Endothelial cell (in vitro differentiated cells): Measurements from ENCODE around the gene FZD10. TPM values are rescaled to one million over a fixed set of nuclear protein-coding genes. Genes with fewer than 3 reads are reported as not detected.

Experiments used
- DNase-seq: peaks from one replicate; pipeline ENCODE4 v3.0.0; 2021; ENCODE audit warnings: low spot score
- H3K27ac Mint-ChIP-seq: one replicate; pipeline ENCODE4 v1.8.0; 2021; ENCODE audit warnings: mixed read lengths, inconsistent platforms; ENCODE audit not compliant: unreplicated experiment
- H3K27me3 Mint-ChIP-seq: one replicate; pipeline ENCODE4 v1.8.0; 2021; ENCODE audit warnings: mild to moderate bottlenecking, moderate library complexity, mixed read lengths, inconsistent platforms; ENCODE audit not compliant: unreplicated experiment
- H3K36me3 Mint-ChIP-seq: one replicate; pipeline ENCODE4 v1.8.0; 2021; ENCODE audit warnings: mild to moderate bottlenecking, low read depth, mixed read lengths, inconsistent platforms; ENCODE audit not compliant: unreplicated experiment
- H3K4me1 Mint-ChIP-seq: one replicate; pipeline ENCODE4 v1.8.0; 2021; ENCODE audit warnings: mild to moderate bottlenecking, mixed read lengths, inconsistent platforms; ENCODE audit not compliant: unreplicated experiment
- H3K4me3 Mint-ChIP-seq: one replicate; pipeline ENCODE4 v1.8.0; 2021; ENCODE audit warnings: mild to moderate bottlenecking, mixed read lengths, inconsistent platforms; ENCODE audit not compliant: unreplicated experiment
- H3K9me3 Mint-ChIP-seq: one replicate; pipeline ENCODE4 v1.8.0; 2021; ENCODE audit warnings: mixed read lengths, inconsistent platforms; ENCODE audit not compliant: unreplicated experiment
- CTCF ChIP-seq: fragments of 200-600 bp; sonication (generic); IDR thresholded peaks from one replicate; pipeline ENCODE4 v1.5.0; 2021; ENCODE audit warnings: antibody characterized with exemption; ENCODE audit not compliant: unreplicated experiment
- total RNA-seq: library from RNA; stranded (reverse); fragmentation: NEBNext Ultra II Directional; extraction: Animal tissue kit (Norgen Biotek cat#: 25700); gene quantifications from one replicate; pipeline ENCODE4 v1.2.1, GENCODE V29; 2021; ENCODE audit not compliant: unreplicated experiment

FZD10 gene
- total RNA-seq, 1 donor from 2014 or later: not detected

GRCh38 chr12:130153803-130154202, 8.5 kb upstream of the FZD10 start:
- Mint-ChIP-seq H3K9me3 (peaks cover 35% of the 10 kb centered on the region), H3K27me3 (peaks cover 4% of the 10 kb centered on the region), H3K36me3 (peaks cover 17% of the 10 kb centered on the region), H3K4me3 (no peak overlapping the region), H3K4me1 (no peaks in the 10 kb centered on the region), H3K27ac (no peak overlapping the region)
- TF ChIP-seq CTCF: no peak
- DNase-seq: no peak

- H3K27ac Mint-ChIP-seq: no peak overlapping the region
- peaks cover 4% of the 10 kb centered on the region for H3K27me3 Mint-ChIP-seq
- no peak overlapping the region for H3K4me3 Mint-ChIP-seq
Observed at GRCh38 chr12:130154276-130155070, 7.8 kb upstream of the FZD10 start.

GRCh38 chr12:130155416-130156073, 6.7 kb upstream of the FZD10 start:
- H3K36me3 Mint-ChIP-seq: peaks cover 17% of the 10 kb centered on the region
- peaks cover 34% of the 10 kb centered on the region for H3K9me3 Mint-ChIP-seq
- no peak overlapping the region for H3K27ac Mint-ChIP-seq
- DNase-seq: no peak
- H3K27me3 Mint-ChIP-seq: peaks cover 7% of the 10 kb centered on the region
- TF ChIP-seq CTCF: no peak
- H3K4me3 Mint-ChIP-seq: no peak overlapping the region
- H3K4me1 Mint-ChIP-seq: no peaks in the 10 kb centered on the region

More at GRCh38 chr12:130154276-130155070, 7.8 kb upstream of the FZD10 start:
- Mint-ChIP-seq H3K9me3 (peaks cover 34% of the 10 kb centered on the region), H3K36me3 (peaks cover 17% of the 10 kb centered on the region), H3K4me1 (no peaks in the 10 kb centered on the region)
- DNase-seq: no peak
- no peak for TF ChIP-seq CTCF

- peaks cover 13% of the 10 kb centered on the region for H3K36me3 Mint-ChIP-seq
Observed at GRCh38 chr12:130156652-130157275, 5.5 kb upstream of the FZD10 start.

More at GRCh38 chr12:130156652-130157275, 5.5 kb upstream of the FZD10 start:
- peaks cover 7% of the 10 kb centered on the region for H3K27me3 Mint-ChIP-seq
- no peak for TF ChIP-seq CTCF
- DNase-seq: no peak
- H3K9me3 Mint-ChIP-seq: peaks cover 28% of the 10 kb centered on the region
- H3K4me1 Mint-ChIP-seq: no peaks in the 10 kb centered on the region
- H3K27ac Mint-ChIP-seq: no peak overlapping the region
- H3K4me3 Mint-ChIP-seq: no peak overlapping the region
